Choroid plexus epithelial cell (primary cell): ENCODE data around the gene IGFBP6.
"Not testable (repeated sequence)": the region's sequence is repeated elsewhere in the genome, so short reads cannot be mapped to it uniquely, and the experiment has no call there.

Experiments used
- DNase-seq: peaks from one replicate; pipeline ENCODE4 v3.0.0-alpha.2; 2010; ENCODE audit warnings: low read depth
- H3K4me3 ChIP-seq: 2 replicates; pipeline ENCODE4 v1.5.1; 2011; ENCODE audit warnings: low read depth, mild to moderate bottlenecking, control low read depth, low read length, moderate library complexity
- TF ChIP-seq, protein P1 (sequence below): conservative IDR thresholded peaks from 2 replicates; pipeline ENCODE4 v1.5.1; 2011; ENCODE audit warnings: low read depth, mild to moderate bottlenecking, control low read depth, inconsistent platforms, low read length, moderate library complexity

Gene IGFBP6

DNA sequence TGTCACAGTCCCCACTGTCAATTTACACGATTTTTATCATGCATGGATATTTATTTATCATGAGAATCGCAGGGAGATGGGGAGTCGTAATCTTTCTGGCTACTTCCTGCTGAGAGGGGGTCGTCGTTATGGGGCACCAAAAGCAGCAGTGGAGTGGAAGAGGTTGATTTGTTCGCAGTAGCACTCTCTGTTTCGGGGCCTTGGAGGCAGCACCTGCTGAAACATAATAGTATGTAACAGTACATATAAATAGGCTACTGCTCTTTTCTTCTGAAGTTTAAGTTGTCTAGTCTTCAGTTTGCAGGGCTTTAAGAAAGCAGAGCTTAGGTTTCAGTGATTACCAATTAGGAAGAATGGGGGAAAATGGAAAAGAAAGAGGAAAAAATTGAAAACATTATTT, 9.7 kb downstream of the IGFBP6 start:
- TF ChIP-seq, protein P1, sequence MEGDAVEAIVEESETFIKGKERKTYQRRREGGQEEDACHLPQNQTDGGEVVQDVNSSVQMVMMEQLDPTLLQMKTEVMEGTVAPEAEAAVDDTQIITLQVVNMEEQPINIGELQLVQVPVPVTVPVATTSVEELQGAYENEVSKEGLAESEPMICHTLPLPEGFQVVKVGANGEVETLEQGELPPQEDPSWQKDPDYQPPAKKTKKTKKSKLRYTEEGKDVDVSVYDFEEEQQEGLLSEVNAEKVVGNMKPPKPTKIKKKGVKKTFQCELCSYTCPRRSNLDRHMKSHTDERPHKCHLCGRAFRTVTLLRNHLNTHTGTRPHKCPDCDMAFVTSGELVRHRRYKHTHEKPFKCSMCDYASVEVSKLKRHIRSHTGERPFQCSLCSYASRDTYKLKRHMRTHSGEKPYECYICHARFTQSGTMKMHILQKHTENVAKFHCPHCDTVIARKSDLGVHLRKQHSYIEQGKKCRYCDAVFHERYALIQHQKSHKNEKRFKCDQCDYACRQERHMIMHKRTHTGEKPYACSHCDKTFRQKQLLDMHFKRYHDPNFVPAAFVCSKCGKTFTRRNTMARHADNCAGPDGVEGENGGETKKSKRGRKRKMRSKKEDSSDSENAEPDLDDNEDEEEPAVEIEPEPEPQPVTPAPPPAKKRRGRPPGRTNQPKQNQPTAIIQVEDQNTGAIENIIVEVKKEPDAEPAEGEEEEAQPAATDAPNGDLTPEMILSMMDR: no peak
- no peak for DNase-seq
- H3K4me3 ChIP-seq: no peak overlapping the region

DNA sequence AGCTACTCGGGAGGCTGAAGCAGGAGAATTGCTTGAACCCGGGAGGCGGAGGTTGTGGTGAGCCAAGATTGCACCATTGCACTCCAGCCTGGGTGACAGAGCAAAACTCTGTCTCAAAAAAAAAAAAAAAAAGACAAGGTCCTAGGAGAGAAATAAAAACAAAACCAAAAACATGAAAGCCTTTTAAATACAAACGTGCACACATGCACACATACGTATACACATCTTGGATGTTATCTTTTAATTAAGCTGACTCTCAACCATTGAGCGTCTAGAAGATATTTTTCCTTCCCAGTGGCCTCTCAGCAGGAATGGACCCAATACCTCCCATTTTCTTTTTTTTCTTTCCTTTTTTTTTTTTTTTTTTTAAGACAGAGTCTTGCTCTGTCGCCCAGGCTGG, 15.0 kb downstream of the IGFBP6 start:
- DNase-seq, H3K4me3 ChIP-seq: not testable (repeated sequence)

DNA sequence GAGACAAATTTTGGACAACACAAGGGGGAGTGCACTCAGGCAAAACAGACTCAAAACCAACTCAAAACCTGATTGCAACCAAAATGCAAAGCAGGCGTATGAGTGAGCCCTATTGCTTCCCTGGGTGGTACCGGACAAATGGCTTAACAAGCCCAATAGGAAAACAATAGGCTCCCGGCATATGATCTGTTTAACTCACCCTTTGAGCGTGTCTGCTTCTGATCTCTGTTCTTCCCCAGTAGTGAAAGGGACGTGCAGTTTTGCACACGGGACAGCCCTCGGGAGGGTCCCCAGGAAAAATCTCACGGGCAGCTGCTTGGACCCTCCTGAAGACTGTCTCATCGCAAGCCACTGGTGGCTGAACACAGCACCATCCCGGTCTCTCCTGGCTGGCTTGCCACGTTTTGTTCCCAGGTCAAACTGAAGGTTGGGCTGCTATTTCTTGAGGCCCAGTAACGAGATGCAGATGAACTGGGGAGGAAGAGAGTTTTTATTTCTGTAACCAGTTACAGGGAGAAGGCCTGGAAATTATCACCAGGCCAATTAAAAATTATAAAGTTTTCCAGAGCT, 15.8 kb downstream of the IGFBP6 start:
- TF ChIP-seq, protein P1: no peak
- DNase-seq: no peak
- H3K4me3 ChIP-seq: no peak overlapping the region

DNA sequence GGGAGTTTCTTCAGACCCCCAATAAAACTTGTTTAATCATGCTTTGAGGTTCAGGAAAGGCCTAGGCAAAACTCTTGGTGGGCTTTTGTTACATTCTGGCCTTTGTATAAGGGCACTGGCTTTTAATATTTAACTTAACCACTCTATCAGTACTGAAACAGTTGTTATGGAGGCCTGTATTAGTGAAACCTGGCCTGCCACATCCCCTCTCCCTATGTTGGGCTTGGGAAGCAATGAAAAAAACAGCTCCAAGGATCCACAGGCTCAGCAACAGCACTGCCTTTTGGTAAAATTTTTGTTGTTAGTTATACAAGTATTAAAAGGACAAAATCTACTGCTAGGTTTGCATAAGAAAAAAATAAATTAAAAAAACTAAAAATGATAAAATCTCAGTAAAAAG, 16.5 kb downstream of the IGFBP6 start:
- no peak for DNase-seq
- TF ChIP-seq, protein P1: no peak
- no peak overlapping the region for H3K4me3 ChIP-seq

DNA sequence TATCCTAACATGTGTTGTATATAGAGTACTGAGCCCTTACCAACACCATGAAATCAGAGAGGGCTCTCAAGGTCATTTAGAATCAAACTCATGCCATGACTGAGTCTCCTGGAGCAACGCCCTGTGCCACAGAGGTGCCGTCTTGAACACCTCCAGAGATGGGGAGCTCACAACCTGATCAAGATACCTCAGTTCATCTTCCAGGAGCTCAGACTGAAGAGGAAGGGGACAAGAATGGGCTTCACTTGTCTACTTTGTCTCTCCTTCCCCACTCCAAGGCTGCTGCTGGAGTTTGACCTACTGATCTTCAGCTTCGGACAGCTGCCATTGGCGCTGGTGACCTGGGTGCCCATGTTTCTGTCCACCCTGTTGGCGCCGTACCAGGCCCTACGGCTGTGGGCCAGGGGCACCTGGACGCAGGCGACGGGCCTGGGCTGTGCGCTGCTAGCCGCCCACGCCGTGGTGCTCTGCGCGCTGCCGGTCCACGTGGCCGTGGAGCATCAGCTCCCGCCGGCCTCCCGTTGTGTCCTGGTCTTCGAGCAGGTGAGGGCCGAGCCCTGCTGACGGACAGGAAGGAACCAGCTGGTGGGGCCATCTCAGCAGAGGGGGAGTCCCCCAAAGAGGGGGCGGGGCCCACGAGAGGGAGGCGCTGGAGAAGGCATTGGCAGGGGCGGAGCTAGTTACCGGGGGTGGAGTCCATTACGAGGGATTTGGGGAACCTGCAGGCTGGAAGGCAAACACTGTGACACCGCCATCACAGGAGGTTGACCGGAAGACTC, 17.8 kb downstream of the IGFBP6 start:
- TF ChIP-seq, protein P1: no peak
- H3K4me3 ChIP-seq: no peak overlapping the region
- DNase-seq: no peak

DNA sequence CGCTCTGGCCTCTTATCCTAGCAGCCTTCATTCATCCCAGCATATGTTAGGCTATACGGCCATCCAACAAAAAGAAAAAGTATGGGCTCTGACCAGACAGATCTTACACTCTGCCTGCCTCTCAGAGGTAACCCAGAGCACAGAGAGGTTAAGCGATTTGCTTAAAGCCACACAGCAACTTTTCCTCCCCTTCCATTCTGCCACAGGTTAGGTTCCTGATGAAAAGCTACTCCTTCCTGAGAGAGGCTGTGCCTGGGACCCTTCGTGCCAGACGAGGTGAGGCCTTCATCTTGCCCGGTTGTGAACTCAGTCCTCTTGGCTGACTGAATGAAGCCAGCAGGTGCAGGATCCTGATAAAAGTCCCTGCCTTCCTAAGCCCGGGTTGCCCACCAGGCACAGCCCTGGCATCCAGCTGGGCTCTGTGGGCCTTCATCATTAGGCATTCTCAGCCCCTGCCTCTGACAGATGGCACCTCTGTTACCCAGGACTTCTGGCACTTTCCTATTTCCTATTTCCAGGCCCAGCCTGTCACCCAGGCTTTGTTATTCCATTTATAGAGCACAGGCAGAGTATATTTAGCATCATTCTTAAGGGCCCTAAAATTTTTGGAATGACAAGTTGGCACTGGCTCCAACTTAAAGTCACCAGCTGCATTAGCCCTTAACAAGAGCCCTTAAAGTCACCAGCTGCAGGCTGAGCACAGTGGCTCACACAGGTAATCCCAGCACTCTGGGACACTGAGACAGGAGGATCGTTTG, 18.6 kb downstream of the IGFBP6 start:
- DNase-seq: no peak
- H3K4me3 ChIP-seq: no peak overlapping the region
- TF ChIP-seq, protein P1: no peak

DNA sequence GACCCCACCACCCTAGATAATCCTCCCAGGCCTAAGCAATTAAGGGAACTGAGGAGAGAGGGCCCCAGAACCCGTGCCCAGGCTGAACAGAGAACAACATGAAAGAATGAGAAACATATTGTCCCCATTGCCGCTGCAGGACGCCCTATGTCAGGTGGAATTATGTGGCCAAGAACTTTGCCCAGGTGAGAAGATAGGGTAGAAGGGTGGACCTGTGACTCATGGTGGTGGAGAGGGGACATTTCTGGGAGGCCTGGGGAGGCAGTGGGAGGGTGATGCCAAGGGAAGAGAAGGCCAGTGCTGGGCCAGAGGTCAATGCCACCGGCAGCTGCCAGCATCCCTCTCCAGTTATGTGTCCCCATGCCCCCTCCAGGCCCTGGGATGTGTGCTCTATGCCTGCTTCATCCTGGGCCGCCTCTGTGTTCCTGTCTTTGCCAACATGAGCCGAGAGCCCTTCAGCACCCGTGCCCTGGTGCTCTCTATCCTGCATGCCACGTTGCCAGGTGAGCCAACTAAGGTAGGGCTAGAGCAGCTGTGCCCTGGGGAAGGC, 21.4 kb downstream of the IGFBP6 start:
- TF ChIP-seq, protein P1: no peak
- no peak for DNase-seq
- H3K4me3 ChIP-seq: no peak overlapping the region
